ENCODE measurements around the gene PYM1. TPM values are rescaled to one million over a fixed set of nuclear protein-coding genes. Genes with fewer than 3 reads are reported as not detected.
A peak's percentile ranks its signal among the peaks of the same experiment; 100 is the strongest.

PYM1 gene
- total and polyA plus RNA-seq, 2 of the 13 experiments (the other 11 are each of a cell fraction or from before 2014, with no cell fraction given), result 44.0 to 51.8 TPM

GRCh38 chr12:55972042-55972441 is 44.3 kb upstream of the PYM1 start:
- intact Hi-C loops (cut with micrococcal nuclease; ENCODE audit: unreplicated experiment) (no loop called here), in situ Hi-C loops (cut with HindIII; ENCODE audit: extremely low pct_ligation_motif_present, low pct_unique_long_range_greater_than_20kb) (loop anchor here (10.0 kb wide), 1 partner anchor 63 kb away; no protein-coding TSS in a partner anchor)
- H3K9me3 ChIP-seq (ENCODE audit: low read length), result no peaks in the 10 kb centered on the region
- 57% methylated on average over 3 of the region's 3 CpGs for WGBS (ENCODE audit: low lambda C conversion rate)
- peak overlapping the region; percentile 24 for H3K4me2 ChIP-seq (ENCODE audit: low read depth, low read length)
- H3K27me3 ChIP-seq (ENCODE audit: control insufficient read depth in 1 of 2, insufficient read depth in 2 of 2, low read length in 2 of 2), result no peaks in the 10 kb centered on the region
- no peak overlapping the region for H2AFZ ChIP-seq (ENCODE audit: low read length)
- POLR2A ChIA-PET, result interaction anchor here (3.2 kb wide), 1 partner anchor 109 kb away, joined by 28 read pairs; no protein-coding TSS in a partner anchor
- ATAC-seq, result no peak
- no peaks in the 10 kb centered on the region for H4K20me1 ChIP-seq (ENCODE audit: insufficient read depth, low read length)
- H3K79me2 ChIP-seq (ENCODE audit: insufficient read depth, low read length), result peaks cover 34% of the 10 kb centered on the region
- peak overlapping the region; percentile 79 for H3K27ac ChIP-seq (ENCODE audit: extremely low read length, insufficient read depth, low read length)
- FAIRE-seq, result peak; percentile 74
- peak; percentile 60 for DNase-seq (ENCODE audit: low spot score)
- CTCF ChIA-PET (ENCODE audit: low intra/inter-chr PET ratio, low total read pairs), result no interaction called here
- H3K4me3 ChIP-seq (replicated peaks in 1 of 3; ENCODE audit: insufficient read depth in 1 of 3, low read depth in 2 of 3, low read length in 3 of 3), result no peak overlapping the region
- H3K9ac ChIP-seq (ENCODE audit: insufficient read depth, low read depth, low read length), result peak overlapping the region; percentile 23; the same call in 1 of the 2 replicates
- peaks cover 2 to 27% of the 10 kb centered on the region in 2 experiments for H3K36me3 ChIP-seq (replicated peaks in 1 of 2; ENCODE audit: control insufficient read depth in 1 of 2, insufficient read depth in 2 of 2, low read length in 2 of 2)
- H3K4me1 ChIP-seq (ENCODE audit: insufficient read depth, low read length), result peaks cover 59% of the 10 kb centered on the region
- no TSS peak for BruUV-seq (replicated peaks)
- TF ChIP-seq E2F5 (CRISPR knock-in tag; conservative IDR thresholded peaks at IDR 0.05) (no peak), ZNF317 (CRISPR knock-in tag; IDR thresholded peaks at IDR 0.05) (no peak), GATA4 (IDR thresholded peaks at IDR 0.05; ENCODE audit: borderline replicate concordance, low read depth) (no peak), NR0B2 (CRISPR knock-in tag; IDR thresholded peaks at IDR 0.05) (no peak), RFXAP (CRISPR knock-in tag; IDR thresholded peaks at IDR 0.05; ENCODE audit: borderline replicate concordance) (no peak), ZNF619 (CRISPR knock-in tag; IDR thresholded peaks at IDR 0.05) (no peak), ZNF335 (CRISPR knock-in tag; IDR thresholded peaks at IDR 0.05) (no peak), ARID5B (CRISPR knock-in tag; IDR thresholded peaks at IDR 0.05) (0 out of 2 replicates have a peak, but pooled peaks have one; percentile 12), ZNF512 (CRISPR knock-in tag; IDR thresholded peaks at IDR 0.05) (no peak), AGO2 (optimal IDR thresholded peaks at IDR 0.05; ENCODE audit: low read depth, low read length) (no peak), ZNF484 (CRISPR knock-in tag; IDR thresholded peaks at IDR 0.05; ENCODE audit: borderline replicate concordance, low read depth) (no peak), ZNF329 (CRISPR knock-in tag; IDR thresholded peaks at IDR 0.05; ENCODE audit: low read depth) (no peak), TCF7 (IDR thresholded peaks at IDR 0.05; ENCODE audit: low read depth) (no peak), CEBPB (IDR thresholded peaks at IDR 0.05; ENCODE audit: borderline replicate concordance, low read depth, low read length) (peak; percentile 86; the same call in 1 of the 2 replicates), MYNN (CRISPR knock-in tag; IDR thresholded peaks at IDR 0.05; ENCODE audit: low read depth) (no peak), NFE2L2 (IDR thresholded peaks at IDR 0.05; ENCODE audit: low read length) (no peak), DBP (CRISPR knock-in tag; IDR thresholded peaks at IDR 0.05; ENCODE audit: not compliant biosample characterization) (no peak), TEAD3 (CRISPR knock-in tag; optimal IDR thresholded peaks at IDR 0.05; ENCODE audit: borderline replicate concordance) (peak; percentile 84), GATAD2A (CRISPR knock-in tag; IDR thresholded peaks at IDR 0.05) (no peak)

All from HepG2 (cell line).